Stimulated activated CD8-positive, alpha-beta memory T cell treated with anti-CD3 and anti-CD28 coated beads, Interleukin-15, amount 100 ng/mL, for 1 hour (primary cell): Measurements from ENCODE around the gene IMPDH1.

ENCODE experiments used
- DNase-seq: peaks from one replicate; pipeline ENCODE4 v3.0.0-alpha.2; 2020; ENCODE audit warnings: low read depth

IMPDH1 gene

DNA sequence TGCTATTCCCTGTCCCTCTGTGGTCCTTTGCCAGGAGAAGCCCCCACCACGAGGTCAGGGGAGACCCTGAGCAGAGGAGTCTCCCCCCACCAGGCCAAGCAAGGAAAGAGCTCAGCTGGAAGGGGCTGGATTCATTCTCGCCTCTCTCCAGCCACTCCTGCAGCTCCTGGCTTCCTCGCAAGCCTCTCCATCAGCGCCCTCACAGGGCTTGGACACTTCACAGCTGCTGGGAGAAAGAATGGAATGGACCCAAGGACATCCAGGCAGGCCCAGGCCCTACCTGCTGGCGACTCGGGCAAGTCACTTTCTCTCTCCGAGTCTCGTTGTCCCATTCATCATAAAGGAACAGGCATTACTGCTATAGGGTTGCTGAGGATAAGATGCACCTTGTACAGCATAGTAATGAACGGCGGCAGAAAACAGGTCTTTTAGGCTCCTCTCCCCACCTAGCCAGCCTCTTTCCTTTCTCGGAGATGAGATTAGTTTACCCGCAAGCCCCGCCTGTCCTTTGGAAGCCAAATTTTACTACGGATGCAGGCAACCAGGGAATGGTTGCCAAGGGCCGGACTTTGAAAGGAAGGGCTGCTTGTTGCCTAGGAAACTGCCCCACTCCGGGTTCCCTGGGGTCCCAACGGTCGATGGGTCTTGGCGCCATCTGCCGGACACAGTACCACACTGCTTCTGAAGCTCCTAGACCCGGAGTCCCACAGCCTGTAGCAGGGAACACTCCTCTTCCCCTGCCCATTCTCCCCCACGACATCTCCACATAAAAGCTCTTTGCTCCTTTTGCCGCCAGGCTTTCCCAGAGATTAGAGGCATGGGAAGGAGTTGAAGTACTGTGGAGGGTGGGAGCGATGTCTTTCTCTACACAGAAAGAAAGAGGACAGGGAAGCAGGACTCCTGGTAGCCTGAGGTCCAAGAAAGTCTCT, 22.3 kb downstream of the IMPDH1 start:
- DNase-seq: peak; percentile 37

DNA sequence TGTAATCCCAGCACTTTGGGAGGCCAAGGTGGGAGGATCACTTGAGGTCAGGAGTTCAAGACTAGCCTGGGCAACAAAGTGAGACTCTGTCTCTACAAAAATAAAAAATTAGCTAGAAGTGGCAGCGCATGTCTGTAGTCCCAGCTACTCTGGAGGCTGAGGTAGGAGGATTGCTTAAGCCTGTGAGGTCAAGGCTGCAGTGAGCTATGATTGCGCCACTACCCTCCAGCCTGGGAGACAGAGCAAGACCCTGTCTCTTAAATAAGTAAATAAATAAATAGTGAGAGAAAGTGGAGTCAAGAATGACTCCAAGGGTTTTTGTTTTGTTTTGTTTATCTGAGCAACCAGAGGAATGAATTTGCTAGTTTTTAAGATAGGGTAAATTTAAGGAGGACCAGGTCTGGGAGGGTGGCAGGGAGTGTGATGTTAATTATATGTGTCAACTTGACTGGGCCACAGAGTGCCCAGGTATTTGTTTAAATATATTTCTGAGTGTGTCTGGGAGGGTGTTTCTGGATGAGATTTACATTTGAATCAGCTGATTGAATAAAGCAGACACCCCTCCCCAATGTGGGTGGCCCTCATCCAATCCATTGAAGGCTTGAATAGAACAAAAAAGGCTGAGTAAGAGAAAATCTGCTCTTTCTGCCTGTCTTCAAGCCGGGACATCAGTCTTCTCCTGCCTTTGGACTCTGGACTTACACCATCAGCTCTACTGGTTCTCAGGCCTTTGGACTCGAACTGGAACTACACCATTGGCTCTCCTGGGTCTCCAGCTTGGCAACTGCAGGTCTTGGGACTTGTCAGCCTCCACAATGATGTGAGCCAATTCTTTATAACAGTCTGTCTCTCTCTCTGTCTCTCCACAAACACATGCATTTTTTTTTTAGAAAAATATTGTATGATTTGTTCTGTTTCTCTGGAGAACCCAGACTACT, 23.5 kb downstream of the IMPDH1 start:
- no peak for DNase-seq

DNA sequence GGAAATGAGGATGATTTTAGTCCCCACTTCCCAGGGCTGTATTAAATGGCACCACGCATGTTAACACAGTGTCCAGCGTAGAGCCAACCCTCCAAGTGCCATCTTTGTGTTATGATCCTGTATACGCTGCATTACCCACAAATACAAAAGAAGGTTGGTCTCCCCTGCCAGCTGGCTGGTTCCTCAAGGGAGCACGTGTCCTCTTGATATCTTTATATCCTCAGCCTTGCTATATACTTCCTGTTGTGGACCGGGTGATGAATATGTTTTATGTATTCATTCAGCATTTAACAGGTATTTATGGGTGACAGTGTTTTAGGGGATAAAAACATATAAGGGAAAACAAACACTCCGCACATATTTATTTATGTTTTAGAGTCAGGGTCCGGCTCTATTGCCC, 25.1 kb downstream of the IMPDH1 start:
- no peak for DNase-seq

DNA sequence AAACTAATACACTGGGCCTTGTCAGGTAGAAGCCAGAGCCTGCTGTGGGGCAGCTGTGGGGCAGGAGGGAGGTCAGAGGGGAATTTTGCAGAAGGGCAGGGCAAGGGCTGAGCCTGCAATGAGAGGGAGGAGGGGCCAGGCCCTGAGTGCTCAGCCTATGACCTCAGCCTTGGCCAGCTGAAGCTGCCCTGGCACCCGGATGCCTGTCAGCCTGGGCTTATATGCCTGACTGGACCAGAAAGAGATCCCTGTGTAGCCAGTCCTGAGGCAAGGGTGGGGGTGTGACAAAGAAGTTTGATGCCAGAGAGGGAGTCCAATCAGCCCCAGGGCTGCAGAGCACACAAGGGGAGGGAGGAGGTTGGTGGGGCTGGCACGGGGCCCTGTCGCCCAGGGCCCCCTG, 26.0 kb downstream of the IMPDH1 start:
- DNase-seq: no peak

DNA sequence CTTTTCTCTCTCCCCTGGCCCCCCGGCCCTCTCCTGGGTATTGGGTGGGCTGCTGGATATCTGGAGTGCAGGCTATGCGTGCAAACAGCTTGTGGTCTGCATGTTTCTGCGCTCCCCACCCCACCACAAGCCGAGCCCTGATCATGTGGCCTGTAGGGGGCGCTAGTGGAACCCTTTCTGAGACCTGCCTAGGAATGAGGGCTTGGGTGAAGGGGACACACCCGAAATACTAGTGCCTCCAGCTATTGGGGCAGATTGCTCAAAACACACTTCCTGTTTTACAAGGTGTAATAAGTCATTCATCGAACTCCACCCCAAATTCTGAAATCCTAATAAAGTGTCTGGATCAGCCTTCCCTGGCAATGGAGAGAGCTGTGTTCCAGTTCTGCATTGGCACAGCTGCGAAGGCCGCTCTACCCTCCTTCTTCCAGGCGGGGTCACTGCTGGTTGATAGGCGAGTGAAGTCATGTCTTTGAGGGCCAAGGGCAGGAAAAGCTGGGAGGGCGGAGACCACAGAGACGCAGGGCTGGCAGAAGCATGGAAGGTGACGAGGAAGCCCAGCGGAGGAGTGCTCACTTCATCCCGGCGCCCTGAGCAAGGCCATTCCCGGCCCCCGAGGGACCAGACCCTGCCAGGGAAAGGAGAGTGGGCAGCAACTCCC, 28.5 kb downstream of the IMPDH1 start:
- DNase-seq: no peak

DNA sequence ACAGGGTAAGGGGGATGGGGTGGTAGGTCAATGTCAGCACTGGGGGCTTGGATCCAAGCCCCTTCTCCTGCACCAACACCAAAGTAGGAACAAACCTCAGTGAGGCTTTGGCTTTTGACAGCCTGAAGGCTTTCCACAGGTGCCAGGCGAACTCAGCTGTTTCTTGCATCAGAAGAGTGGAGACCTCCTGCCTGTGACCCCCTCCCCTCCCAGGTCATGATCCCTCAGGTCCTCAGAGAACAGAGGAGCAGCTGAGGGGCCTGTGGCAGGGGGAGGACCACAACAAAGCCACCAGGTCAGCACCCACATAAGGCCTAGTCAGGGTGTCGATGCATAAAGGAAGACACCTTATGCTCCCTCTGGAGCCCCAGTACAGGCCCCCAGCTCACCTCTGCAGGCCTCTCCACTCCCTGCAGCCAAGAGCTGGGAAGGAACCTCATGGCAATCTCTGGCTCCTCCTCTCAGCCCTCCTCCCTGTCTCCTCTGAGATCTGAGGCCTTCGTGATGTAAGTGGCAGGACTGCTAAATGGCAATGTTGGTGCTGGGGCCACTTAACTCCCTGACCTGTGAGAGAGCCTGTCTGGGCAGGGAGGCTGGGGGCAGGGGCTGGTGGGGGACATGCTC, 29.2 kb downstream of the IMPDH1 start:
- DNase-seq: no peak

DNA sequence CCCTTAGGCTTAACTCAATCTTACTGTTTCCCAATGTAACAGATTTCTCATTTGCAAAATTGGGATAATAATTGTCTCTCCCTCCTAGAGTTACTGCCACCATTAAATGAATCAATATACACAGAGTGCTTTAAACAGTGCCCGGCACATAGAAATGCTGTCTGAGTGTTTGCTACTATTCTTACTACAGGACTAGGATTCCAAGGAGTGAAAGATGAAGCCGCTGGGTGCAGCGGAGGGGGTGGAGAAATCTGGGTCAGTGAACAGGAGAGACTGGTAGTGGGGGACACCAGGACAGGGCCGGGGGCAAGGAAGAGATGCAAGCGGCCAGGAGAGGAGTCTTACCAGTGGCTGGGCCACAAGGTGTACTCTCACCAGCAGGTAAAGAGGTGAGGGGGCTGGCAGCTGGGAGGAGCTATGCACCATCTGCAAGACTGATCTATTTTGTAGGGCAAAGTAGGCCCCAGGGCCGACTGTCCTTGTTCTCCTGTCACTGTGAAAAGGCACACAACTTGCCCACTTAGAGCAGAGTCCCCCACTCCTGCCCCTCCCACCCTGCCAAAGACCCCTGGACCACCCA, 29.8 kb downstream of the IMPDH1 start:
- no peak for DNase-seq

DNA sequence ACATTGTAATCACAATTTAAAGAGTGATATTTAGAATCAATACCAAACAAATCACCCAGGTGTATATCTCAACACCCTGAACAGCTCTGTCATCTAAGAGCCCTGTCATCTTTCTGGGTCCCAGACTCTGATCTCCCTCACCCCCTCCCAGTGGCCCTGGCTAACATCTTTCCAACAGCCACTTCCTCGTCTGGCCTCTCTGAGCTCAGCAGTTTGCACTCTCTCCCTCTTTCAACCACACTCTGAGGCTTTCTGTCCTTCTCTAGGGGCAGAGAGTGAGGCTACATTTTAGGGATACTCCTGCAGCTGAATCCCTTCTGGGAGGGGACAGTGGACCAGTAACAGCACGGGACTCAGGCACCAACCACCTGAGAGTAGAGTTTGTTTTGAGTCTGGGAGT, 31.1 kb downstream of the IMPDH1 start:
- DNase-seq: no peak

DNA sequence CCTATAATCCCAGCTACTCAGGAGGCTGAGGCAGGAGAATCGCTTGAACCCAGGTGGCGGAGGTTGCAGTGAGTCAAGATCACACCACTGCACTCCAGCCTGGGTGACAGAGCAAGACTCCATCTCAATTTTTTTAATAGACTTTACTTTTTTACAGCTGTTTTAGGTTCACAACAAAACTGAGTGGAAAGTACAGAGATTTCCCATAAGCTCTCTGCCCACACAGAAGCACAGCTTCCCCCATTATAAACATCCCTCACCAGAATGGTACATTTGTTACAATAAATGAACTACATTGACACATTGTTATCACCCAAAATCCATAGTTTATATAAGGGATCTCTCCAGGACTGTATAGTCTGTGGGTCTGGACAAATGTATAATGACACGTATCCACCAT, 33.7 kb downstream of the IMPDH1 start:
- DNase-seq: no peak

DNA sequence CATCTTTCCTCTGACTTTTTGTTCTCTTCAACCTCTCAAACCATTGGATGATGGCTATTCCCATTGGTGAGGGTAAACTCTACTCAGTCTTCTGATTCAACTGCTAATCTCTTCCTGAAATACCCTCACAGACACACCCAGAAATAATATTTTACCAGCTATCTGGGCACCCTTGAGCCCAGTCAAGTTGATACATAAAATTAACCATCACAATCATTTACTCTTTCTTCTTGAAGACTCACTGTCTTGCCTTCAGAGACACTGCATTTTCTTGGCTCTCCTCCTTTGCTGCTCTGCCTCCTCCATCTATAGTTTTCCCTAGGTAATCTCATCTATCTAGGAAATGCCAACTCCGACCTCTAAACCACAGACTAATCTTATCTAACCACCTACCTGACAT, 35.7 kb downstream of the IMPDH1 start:
- no peak for DNase-seq

DNA sequence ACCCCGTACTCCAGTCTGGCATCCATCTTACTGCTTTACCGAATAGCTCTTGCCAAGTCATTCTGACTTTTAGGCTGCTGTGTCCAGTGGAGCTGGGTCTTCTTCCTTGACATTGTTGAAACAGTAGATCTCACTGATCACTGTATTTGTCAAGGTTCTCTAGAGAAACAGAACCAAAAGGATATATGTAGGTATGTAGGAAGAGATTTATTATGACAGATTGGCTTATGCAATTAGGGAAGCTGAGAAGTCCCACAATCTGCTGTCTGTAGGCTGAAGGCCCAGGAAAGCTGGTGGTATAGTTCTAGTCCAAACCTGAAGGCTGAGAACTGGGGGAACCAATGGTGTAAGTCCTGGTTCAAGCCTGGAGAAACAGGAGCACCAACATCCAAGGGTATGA, 36.2 kb downstream of the IMPDH1 start:
- no peak for DNase-seq

DNA sequence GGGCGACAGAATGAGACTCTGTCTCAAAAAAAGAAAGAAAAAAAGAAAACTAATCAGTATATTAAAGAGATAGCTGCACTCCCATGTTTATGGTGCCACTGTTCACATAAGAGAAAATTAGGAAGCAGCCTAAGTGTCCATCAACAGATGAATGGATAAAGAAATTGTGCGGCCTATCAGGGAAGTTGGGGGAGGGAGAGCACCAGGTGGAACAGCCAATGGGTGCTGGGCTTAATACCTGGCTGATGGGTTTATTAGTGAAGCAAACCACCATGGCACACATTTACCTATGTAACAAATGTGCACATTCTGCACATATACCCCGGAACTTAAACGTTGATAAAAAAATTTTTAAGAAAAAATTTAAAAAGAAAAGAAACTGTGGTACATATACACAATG, 39.3 kb downstream of the IMPDH1 start:
- no peak for DNase-seq

DNA sequence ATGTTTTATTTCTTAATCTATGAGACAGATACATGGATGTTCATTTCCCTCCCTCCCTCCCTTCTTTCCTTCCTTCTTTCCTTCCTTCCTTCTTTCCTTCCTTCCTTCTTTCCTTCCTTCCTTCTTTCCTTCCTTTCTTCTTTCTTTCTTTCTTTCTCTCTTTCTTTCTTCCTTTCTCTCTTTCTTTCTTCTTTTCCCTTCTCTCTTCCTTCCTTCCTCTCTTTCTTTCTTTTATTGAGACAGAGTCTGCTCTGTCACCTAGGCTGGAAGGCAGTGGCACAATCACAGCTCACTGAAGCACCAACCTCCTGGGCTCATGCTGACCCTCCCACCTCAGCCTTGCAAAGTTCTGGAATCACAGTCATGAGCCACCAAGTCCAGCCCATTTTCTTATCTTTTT, 42.8 kb downstream of the IMPDH1 start:
- no peak for DNase-seq

DNA sequence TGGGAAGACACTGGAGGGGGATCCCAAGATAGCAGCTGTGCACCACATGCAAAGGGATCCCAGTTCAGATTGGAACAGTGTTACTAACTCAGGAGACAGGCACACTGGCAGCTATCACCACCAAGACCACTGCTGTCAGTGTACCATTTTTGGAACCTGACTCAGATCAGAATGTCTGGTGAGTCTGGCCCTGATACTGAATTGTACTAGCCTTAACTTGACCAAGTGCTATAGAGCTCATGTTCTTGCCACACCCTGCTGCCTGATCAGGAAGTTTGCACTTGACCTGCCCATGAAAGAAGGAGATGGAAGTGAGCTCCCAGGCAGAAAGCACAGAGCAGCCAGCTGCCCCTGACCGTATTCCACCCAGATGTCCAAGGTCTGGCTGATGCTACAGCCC, 43.5 kb downstream of the IMPDH1 start:
- DNase-seq: no peak

DNA sequence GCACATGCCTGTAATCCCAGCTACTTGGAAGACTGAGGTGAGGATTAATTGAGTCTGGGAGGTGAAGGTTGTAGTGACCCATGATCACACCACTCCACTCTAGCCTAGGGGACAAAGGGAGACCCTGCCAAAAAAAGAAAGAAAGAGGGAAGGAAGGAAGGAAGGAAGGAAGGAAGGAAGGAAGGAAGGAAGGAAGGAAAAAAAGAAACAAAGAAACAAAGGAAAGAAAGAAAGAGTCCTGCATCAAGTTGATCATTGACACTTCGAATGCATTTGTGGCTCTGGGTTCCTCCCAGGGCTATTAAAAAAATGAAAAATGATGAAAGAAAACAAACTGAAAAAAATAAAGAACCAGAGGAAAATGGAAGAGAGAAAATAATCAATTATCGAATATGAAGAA, 44.4 kb downstream of the IMPDH1 start:
- no peak for DNase-seq

DNA sequence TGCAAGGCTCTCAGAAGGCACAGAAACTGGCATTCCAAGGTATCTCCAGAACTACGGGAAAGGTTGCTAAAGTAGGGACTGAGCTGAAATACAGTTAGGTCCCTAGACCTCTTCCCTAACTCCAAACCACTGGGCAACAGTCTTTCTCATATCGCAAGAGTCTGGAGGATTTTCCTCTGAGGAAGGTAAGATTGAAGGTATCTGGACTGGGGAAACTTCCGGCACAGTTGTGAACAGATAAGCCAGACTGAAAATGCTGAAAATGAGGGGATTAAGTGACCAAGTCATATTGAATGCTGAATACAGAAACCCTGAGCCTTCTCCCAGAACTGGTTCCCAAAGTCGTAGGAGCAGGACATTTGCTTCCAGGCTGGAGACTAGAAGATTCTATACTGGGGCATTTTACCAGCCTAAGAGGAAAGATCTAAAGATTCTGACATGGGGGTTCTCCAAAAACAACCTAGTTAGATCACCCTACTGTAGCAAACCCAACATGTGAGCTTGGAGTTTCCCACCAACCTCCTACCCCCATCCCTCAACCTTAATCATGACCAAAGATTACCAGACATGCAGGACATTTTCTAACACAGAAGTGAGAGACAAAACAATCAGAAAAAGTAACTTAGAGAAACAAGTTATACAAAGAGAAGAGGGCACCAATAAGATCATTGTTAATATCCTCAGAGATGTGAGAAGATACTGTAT, 45.5 kb downstream of the IMPDH1 start:
- DNase-seq: no peak

DNA sequence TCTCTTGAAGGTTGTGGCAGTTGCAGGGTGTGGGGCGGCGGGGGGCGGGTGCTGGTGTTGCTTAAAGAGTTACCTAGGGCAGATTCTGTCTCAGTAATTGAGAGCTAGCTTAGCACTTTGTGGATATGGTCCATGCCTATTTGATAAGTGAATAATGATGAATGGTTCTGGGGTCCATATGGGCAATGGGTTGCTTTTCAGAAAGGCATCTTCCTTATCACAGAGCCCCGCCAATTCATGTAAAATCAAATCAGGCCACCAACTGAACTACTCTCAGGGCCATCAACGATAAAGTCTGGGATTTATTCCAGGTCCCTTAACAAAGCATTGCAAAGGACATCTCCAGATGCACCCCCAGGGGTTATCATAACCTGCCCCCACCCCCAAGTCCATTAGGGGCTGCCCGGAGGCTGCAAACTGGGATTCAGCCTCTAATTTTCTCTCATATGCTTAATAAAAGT, 46.5 kb downstream of the IMPDH1 start:
- DNase-seq: no peak

DNA sequence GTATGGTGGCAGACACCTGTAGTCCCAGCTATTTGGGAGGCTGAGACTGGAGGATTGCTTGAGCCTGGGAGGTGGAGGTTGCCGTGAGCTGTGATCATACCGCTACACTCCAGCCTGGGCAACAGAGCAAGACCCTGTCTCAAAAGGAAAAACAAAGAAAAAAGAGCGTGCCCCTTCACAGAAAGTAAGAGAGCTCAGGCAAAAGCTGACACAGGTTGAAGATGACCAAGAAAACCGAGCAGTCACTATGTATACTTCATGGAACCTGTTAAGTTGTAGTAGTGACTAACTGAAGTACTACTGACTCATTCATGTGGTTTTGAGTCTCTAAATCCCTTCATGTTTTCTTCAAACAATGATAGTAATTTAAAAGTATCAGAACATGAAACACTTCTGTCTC, 47.1 kb downstream of the IMPDH1 start:
- DNase-seq: no peak

DNA sequence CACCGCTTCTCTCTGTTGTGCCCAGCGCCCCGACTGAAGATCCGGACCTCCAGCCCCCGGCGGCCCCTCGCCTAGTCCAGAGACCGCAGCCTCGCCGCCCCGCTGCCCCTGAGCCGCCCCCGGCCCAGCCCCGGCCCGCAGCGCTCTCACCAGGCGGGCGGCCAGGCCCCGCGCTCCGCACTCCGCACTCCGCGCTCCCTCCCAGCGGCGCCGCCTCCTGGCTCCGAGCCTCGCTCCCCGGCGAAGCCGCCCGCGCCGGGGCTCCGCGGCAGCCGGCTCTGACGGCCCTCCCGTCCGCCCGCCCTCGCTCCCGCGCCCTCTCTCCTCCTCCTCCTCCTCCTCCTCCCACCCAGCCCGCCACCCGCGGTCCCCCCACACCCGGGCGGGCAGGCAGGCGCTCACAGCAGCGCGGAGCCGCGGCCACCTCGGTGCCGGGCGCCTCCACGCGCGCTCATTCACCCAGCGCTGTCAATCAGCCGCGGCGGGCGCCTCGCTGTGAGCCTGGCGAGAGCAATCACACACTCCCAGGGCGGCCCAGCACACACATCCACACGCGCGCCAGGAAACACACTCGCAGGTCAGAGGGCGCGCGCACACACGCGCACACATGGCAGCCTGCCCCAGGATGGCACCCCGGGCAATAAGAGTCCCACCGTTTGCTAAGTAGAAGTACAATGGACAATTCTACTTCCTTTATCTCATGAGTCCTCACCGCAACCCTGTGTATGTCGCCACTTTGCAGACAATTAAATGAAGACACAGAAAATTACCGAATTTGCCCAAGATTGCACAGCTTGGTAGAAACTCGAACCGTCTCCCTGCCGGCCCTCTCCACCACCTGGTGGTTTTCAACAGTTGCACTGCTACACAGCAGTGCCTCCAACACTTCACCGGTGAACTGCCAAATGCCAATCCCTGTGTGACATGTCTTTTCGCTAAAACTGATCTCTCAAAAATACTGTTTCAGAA, 48.1 kb downstream of the IMPDH1 start, which contains the start of gene PRRT4:
Gene PRRT4, minus strand, starts transcription at position 280 of the 969 bp plus-strand sequence.
- no peak for DNase-seq

DNA sequence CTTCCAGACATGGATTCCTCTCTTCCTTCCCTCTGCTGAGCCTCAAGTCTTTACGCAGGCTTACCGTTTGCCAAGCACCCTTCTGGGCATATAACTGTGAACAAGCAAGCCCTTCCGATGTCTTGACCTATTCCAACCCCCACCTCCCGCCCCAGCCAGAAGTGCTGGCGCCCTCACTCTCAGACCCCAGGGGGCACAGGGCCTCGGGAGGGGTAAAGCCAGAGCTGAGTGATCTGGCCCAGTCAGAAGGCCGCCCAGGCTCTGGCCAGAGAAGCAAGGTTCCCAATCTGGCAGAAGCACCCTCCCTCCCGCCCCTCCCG, 49.5 kb downstream of the IMPDH1 start:
- DNase-seq: no peak
